Loucy (cell line): ENCODE data around the gene MYL12B.

Experiments used
- H2AFZ ChIP-seq: fragments of 200-600 bp; sonication (generic); 2 replicates; pipeline ENCODE4 v1.6.0; 2016; ENCODE audit warnings: antibody characterized with exemption, mild to moderate bottlenecking, low read length, moderate library complexity
- H3F3A ChIP-seq: fragments of 200-600 bp; 2 replicates; pipeline ENCODE4 v1.6.0; 2016; ENCODE audit warnings: antibody characterized with exemption, low read depth, mild to moderate bottlenecking
- H3K27me3 ChIP-seq: fragments of 200-600 bp; sonication (generic); 2 replicates; pipeline ENCODE4 v1.6.1; 2014; ENCODE audit warnings: low read length, mild to moderate bottlenecking; ENCODE audit not compliant: insufficient read depth, poor library complexity, severe bottlenecking
- H3K36me3 ChIP-seq: fragments of 200-600 bp; sonication (generic); 2 replicates; pipeline ENCODE4 v1.6.1; 2016; ENCODE audit warnings: low read length; ENCODE audit not compliant: insufficient read depth
- H3K4me1 ChIP-seq: fragments of 200-600 bp; sonication (generic); 2 replicates; pipeline ENCODE4 v1.5.1; 2014; ENCODE audit warnings: low read length, mild to moderate bottlenecking; ENCODE audit not compliant: insufficient read depth, poor library complexity, severe bottlenecking
- H3K4me2 ChIP-seq: fragments of 200-600 bp; sonication (generic); 2 replicates; pipeline ENCODE4 v1.6.0; 2014; ENCODE audit warnings: antibody characterized with exemption, low read length, low read depth, mild to moderate bottlenecking; ENCODE audit not compliant: poor library complexity, severe bottlenecking
- H3K4me3 ChIP-seq: fragments of 200-600 bp; sonication (generic); 2 replicates; pipeline ENCODE4 v1.5.1; 2014; ENCODE audit warnings: low read length, mild to moderate bottlenecking, mixed read lengths; ENCODE audit not compliant: poor library complexity, severe bottlenecking
- H3K79me2 ChIP-seq: fragments of 200-600 bp; sonication (generic); 2 replicates; pipeline ENCODE4 v1.6.1; 2014; ENCODE audit warnings: low read length; ENCODE audit not compliant: insufficient read depth
- H3K9ac ChIP-seq: fragments of 200-600 bp; sonication (generic); 2 replicates; pipeline ENCODE4 v1.6.0; 2014; ENCODE audit warnings: mild to moderate bottlenecking, low read depth, low read length, moderate library complexity; ENCODE audit not compliant: poor library complexity, severe bottlenecking
- H3K9me2 ChIP-seq: fragments of 200-600 bp; sonication (generic); replicated peaks from 2 replicates; pipeline ENCODE4 v1.6.1; 2016; ENCODE audit warnings: low read depth, low read length, mixed read lengths
- H3K9me3 ChIP-seq: fragments of 200-600 bp; sonication (generic); 2 replicates; pipeline ENCODE4 v1.6.1; 2014; ENCODE audit warnings: mild to moderate bottlenecking, antibody characterized with exemption, low read length, low read depth; ENCODE audit not compliant: insufficient read depth
- H4K20me1 ChIP-seq: fragments of 200-600 bp; sonication (generic); 2 replicates; pipeline ENCODE4 v1.6.0; 2014; ENCODE audit warnings: antibody characterized with exemption, low read length, mild to moderate bottlenecking; ENCODE audit not compliant: insufficient read depth, poor library complexity, severe bottlenecking
- CTCF ChIP-seq: fragments of 200-600 bp; sonication (generic); conservative IDR thresholded peaks from 2 replicates; pipeline ENCODE4 v1.5.1; 2014; ENCODE audit warnings: mild to moderate bottlenecking, antibody characterized with exemption, low read length
- EZH2phosphoT487 ChIP-seq: fragments of 200-600 bp; IDR thresholded peaks from 2 replicates; pipeline ENCODE4 v1.6.1; 2018; ENCODE audit warnings: antibody characterized with exemption, mild to moderate bottlenecking, moderate library complexity, borderline replicate concordance

MYL12B gene

GRCh38 chr18:3261373-3262233 is at the start of gene MYL12B:
TSS of gene MYL12B (plus strand) at chr18:3262133. CDS start at chr18:3272899, 10,766 bp downstream.
- Histone ChIP-seq H4K20me1 (peaks cover 44% of the 10 kb centered on the region), H3K9me2 (no peaks in the 10 kb centered on the region), H3K79me2 (peaks cover 71% of the 10 kb centered on the region), H3K9me3 (no peaks in the 10 kb centered on the region), H3K36me3 (peaks cover 20% of the 10 kb centered on the region; the same call in 1 of the 2 replicates), H2AFZ (peak within 1 kb of the TSS; percentile 47), H3K4me2 (peak within 1 kb of the TSS; percentile 94), H3K27me3 (no peaks in the 10 kb centered on the region), H3K9ac (peak within 1 kb of the TSS; percentile 91), H3F3A (peaks cover 4% of the 10 kb centered on the region; the same call in 1 of the 2 replicates), H3K4me3 (peak within 1 kb of the TSS; percentile 83), H3K4me1 (peaks cover 56% of the 10 kb centered on the region)
- no peak for TF ChIP-seq EZH2phosphoT487
- no peak for TF ChIP-seq CTCF

GRCh38 chr18:3212657-3213056 is 49.3 kb upstream of the MYL12B start:
- Histone ChIP-seq H3K4me3 (peak overlapping the region; percentile 47), H2AFZ (peak overlapping the region; percentile 84), H3F3A (no peaks in the 10 kb centered on the region), H3K9me3 (no peaks in the 10 kb centered on the region), H3K36me3 (no peaks in the 10 kb centered on the region), H4K20me1 (no peaks in the 10 kb centered on the region), H3K79me2 (no peaks in the 10 kb centered on the region), H3K4me1 (peaks cover 21% of the 10 kb centered on the region), H3K9ac (peak overlapping the region; percentile 61), H3K9me2 (no peaks in the 10 kb centered on the region), H3K4me2 (peak overlapping the region; percentile 69), H3K27me3 (no peaks in the 10 kb centered on the region)
- TF ChIP-seq EZH2phosphoT487 (no peak), CTCF (no peak)

GRCh38 chr18:3213300-3214059 is 48.5 kb upstream of the MYL12B start:
- Histone ChIP-seq H3K4me2 (peak overlapping the region; percentile 69), H3K9me3 (no peaks in the 10 kb centered on the region), H3F3A (no peaks in the 10 kb centered on the region), H3K27me3 (no peaks in the 10 kb centered on the region), H2AFZ (peak overlapping the region; percentile 84), H3K79me2 (no peaks in the 10 kb centered on the region), H3K4me1 (peaks cover 21% of the 10 kb centered on the region), H3K36me3 (no peaks in the 10 kb centered on the region), H3K9me2 (no peaks in the 10 kb centered on the region), H4K20me1 (no peaks in the 10 kb centered on the region), H3K9ac (peak overlapping the region; percentile 61), H3K4me3 (peak overlapping the region; percentile 47)
- TF ChIP-seq CTCF (no peak), EZH2phosphoT487 (no peak)
